Tracheal epithelial cell (primary cell): ENCODE data around the gene EMC7. TPM values are rescaled to one million over a fixed set of nuclear protein-coding genes. Genes with fewer than 3 reads are reported as not detected.

Experiments
- total RNA-seq: library from RNA; depleted of rRNA; stranded (reverse); fragments of >200 nt; gene quantifications from 2 replicates; pipeline ENCODE4 v1.2.1, GENCODE V29; 2014

The EMC7 gene
- total RNA-seq, result 21.7 and 27.3 TPM in 2 replicates

GRCh38 chr15:34101366-34102174 is at the start of gene EMC7, which contains the start of gene PGBD4:
Gene EMC7 (minus strand): TSS chr15:34101862. CDS start chr15:34101839, 23 bp downstream.
Gene PGBD4 (plus strand): TSS chr15:34102083. CDS start chr15:34102532, 449 bp downstream.

DNA sequence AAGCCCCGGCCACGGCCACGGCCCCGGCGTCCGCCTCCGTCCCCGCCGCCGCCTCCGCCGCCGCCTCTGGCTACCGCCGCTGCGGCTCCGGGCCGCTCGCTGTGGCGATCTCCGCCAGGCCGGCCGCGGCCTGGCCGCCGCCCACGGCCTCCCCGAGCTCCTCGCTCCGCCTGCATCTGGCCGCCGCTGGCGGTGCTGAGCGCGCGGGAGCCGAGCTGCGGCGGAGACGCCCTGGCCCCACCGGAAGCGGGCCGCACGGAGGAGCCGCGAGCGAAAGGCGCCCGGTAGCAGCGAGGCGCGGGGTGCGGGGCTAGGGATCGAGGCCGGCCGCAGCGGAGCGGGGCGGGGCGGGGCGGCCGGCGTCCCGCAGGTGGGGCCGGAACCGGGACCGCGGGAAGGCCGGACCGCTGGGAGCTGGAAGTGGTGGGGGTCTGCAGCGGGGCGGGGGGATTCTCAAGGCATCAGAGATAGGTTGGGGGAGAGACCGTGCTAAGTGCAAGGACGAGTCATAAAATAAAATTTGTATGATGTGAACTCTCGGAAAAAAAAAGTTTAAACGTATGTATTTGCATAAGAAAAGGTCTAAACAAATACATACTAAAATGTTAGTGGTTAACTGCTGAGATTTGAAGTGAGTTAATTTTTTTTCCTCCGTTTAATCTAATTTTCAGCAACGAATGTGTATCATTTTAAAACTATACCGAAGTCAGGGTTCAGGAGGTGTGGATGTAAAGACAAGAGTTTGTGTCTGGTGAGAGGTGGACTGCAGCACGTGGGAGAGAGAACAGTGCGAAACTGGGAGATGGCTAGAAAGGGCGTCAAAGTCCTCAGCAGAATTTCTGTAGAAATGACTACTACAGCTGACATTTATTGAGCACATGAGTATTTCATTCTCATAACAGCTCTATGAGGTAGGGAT is 62.5 kb downstream of the EMC7 start, which contains the start of gene AVEN:
AVEN (minus strand) TSS at position 334 of the 919 bp plus-strand sequence; CDS start at position 176, 158 bp downstream.

Other genes starting within 250 kb of the EMC7 start
- not detected in 2 replicates for gene CHRM5, start 133.4 kb downstream of the EMC7 start, total RNA-seq
- 29.9 and 38.4 TPM in 2 replicates for gene AVEN, start 62.7 kb downstream of the EMC7 start, total RNA-seq
- 1.2 and 1.5 TPM in 2 replicates for gene PGBD4, start 221 bp upstream of the EMC7 start, total RNA-seq
- gene KATNBL1, start 108.2 kb upstream of the EMC7 start, total RNA-seq, result 43.6 and 53.3 TPM in 2 replicates
- 120 and 178 TPM in 2 replicates for gene EMC4, start 123.2 kb upstream of the EMC7 start, total RNA-seq
- gene SLC12A6, start 235.9 kb upstream of the EMC7 start, total RNA-seq, result 10.4 and 16.6 TPM in 2 replicates
- 205 and 268 TPM in 2 replicates for gene NOP10, start 241.3 kb upstream of the EMC7 start, total RNA-seq
- not detected in 2 replicates for gene NUTM1, start 241.5 kb upstream of the EMC7 start, total RNA-seq